ENCODE results near the gene KCNAB1. TPM values are rescaled to one million over a fixed set of nuclear protein-coding genes. Genes with fewer than 3 reads are reported as not detected.

Gene KCNAB1
- total and polyA plus RNA-seq, 4 donors: 0.76 to 2.8 (median 1.0) TPM

GRCh38 chr3:156211583-156211982 lies 91.2 kb downstream of the KCNAB1 start (continued):
- TF ChIP-seq FOXA2 (IDR thresholded peaks at IDR 0.05): no peak
- TF ChIP-seq HNF4G (IDR thresholded peaks at IDR 0.05): no peak
- TF ChIP-seq TAF1 (conservative IDR thresholded peaks at IDR 0.05): no peak
- no peak for TF ChIP-seq NR2F2 (IDR thresholded peaks at IDR 0.05)
- no peak for TF ChIP-seq REST (IDR thresholded peaks at IDR 0.05)

DNA sequence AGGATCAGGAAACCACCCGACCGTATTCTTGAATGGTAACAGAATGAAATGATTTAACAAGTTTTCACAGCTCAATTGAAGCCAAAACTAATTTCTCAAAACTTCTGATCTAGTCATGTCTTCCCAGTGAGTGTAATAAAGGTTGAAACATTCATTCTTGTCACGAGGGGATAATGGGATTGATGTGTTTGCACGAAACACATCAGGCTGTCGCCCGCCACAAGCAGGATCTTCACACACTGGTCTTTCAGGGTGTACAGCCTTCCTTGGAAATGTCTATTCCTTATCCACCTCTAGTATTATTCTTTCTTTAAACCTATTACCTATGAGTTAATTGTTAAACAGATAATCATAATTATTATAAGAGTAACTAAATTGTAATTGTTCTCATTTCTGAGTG lies 94.3 kb downstream of the KCNAB1 start:
- no peak overlapping the region for H3K27ac ChIP-seq (ENCODE audit: low read depth in 1 of 2, low read length in 2 of 2)
- TF ChIP-seq ZBTB33 (IDR thresholded peaks at IDR 0.05) (no peak), FOXA1 (IDR thresholded peaks at IDR 0.05) (no peak), SP1 (IDR thresholded peaks at IDR 0.05) (no peak), TAF1 (conservative IDR thresholded peaks at IDR 0.05) (no peak), HNF4A (conservative IDR thresholded peaks at IDR 0.05) (no peak), RAD21 (IDR thresholded peaks at IDR 0.05) (no peak), RXRA (IDR thresholded peaks at IDR 0.05) (no peak), JUND (IDR thresholded peaks at IDR 0.05) (no peak), CTCF (IDR thresholded peaks at IDR 0.05; ENCODE audit: low read depth, low read length, missing input control) (no peak), REST (IDR thresholded peaks at IDR 0.05) (no peak), EGR1 (IDR thresholded peaks at IDR 0.05; ENCODE audit: low read depth in 2 of 2) (no peak), NR2F2 (IDR thresholded peaks at IDR 0.05) (no peak), HNF4G (IDR thresholded peaks at IDR 0.05) (no peak), GABPA (IDR thresholded peaks at IDR 0.05 in 1 of 2, conservative IDR thresholded peaks at IDR 0.05 in 1 of 2) (no peak), FOXA2 (IDR thresholded peaks at IDR 0.05) (no peak), YY1 (IDR thresholded peaks at IDR 0.05) (no peak)
- TF ChIP-seq, protein P1, sequence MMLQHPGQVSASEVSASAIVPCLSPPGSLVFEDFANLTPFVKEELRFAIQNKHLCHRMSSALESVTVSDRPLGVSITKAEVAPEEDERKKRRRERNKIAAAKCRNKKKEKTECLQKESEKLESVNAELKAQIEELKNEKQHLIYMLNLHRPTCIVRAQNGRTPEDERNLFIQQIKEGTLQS (IDR thresholded peaks at IDR 0.05): no peak
- TF ChIP-seq, protein P2, sequence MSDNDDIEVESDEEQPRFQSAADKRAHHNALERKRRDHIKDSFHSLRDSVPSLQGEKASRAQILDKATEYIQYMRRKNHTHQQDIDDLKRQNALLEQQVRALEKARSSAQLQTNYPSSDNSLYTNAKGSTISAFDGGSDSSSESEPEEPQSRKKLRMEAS (IDR thresholded peaks at IDR 0.05): no peak
- no peaks in the 10 kb centered on the region for H3K36me3 ChIP-seq (ENCODE audit: control insufficient read depth in 4 of 4, insufficient read depth in 3 of 4, low read depth in 1 of 4, low read length in 3 of 4)
- WGBS: 86% methylated on average over 6 of the region's 6 CpGs
- no peaks in the 10 kb centered on the region for H3K4me1 ChIP-seq (ENCODE audit: control insufficient read depth in 4 of 4, insufficient read depth in 4 of 4, low read length in 3 of 4)
- no peak overlapping the region for H3K9ac ChIP-seq (ENCODE audit: low read depth in 1 of 2, low read length in 2 of 2)
- no peaks in the 10 kb centered on the region for H3K9me3 ChIP-seq (ENCODE audit: control insufficient read depth in 4 of 4, low read length in 3 of 4)
- H3K4me3 ChIP-seq (ENCODE audit: low read depth in 1 of 3, low read length in 3 of 3): no peak overlapping the region
- no peak for DNase-seq (ENCODE audit: low spot score)
- no peaks in the 10 kb centered on the region for H3K27me3 ChIP-seq (ENCODE audit: control insufficient read depth in 4 of 4, insufficient read depth in 4 of 4, low read length in 3 of 4)

Measured in liver (tissue), 9 donors.